ENCODE results near the gene RBFOX1. TPM values are rescaled to one million over a fixed set of nuclear protein-coding genes. Genes with fewer than 3 reads are reported as not detected.

Gene RBFOX1
- total RNA-seq, 1 donor from 2014 or later = not detected

GRCh38 chr16:7644811-7645210, 312.2 kb downstream of the RBFOX1 start:
- Histone ChIP-seq H3K36me3 (ENCODE audit: control insufficient read depth, insufficient read depth, low read length) (no peaks in the 10 kb centered on the region), H3K27me3 (ENCODE audit: control insufficient read depth, insufficient read depth, low read length) (peaks cover 2% of the 10 kb centered on the region), H3K4me3 (ENCODE audit: low read depth, low read length) (no peak overlapping the region)
- TF ChIP-seq CTCF (IDR thresholded peaks at IDR 0.05; ENCODE audit: insufficient read depth, low read length, poor library complexity, severe bottlenecking) = no peak
- DNase-seq (ENCODE audit: low read depth) = no peak

- no peak for TF ChIP-seq CTCF (IDR thresholded peaks at IDR 0.05; ENCODE audit: insufficient read depth, low read length, poor library complexity, severe bottlenecking)
- no peaks in the 10 kb centered on the region for H3K36me3 ChIP-seq (ENCODE audit: control insufficient read depth, insufficient read depth, low read length)
- peaks cover 2% of the 10 kb centered on the region for H3K27me3 ChIP-seq (ENCODE audit: control insufficient read depth, insufficient read depth, low read length)
- DNase-seq (ENCODE audit: low read depth) = no peak
- no peak overlapping the region for H3K4me3 ChIP-seq (ENCODE audit: low read depth, low read length)
Observed at GRCh38 chr16:7646821-7647500, 314.3 kb downstream of the RBFOX1 start.

- no peak for TF ChIP-seq CTCF (IDR thresholded peaks at IDR 0.05; ENCODE audit: insufficient read depth, low read length, poor library complexity, severe bottlenecking)
- no peak for DNase-seq (ENCODE audit: low read depth)
- peaks cover 2% of the 10 kb centered on the region for H3K27me3 ChIP-seq (ENCODE audit: control insufficient read depth, insufficient read depth, low read length)
- no peaks in the 10 kb centered on the region for H3K36me3 ChIP-seq (ENCODE audit: control insufficient read depth, insufficient read depth, low read length)
- no peak overlapping the region for H3K4me3 ChIP-seq (ENCODE audit: low read depth, low read length)
Observed at GRCh38 chr16:7650431-7650830, 317.8 kb downstream of the RBFOX1 start.

GRCh38 chr16:7651803-7652570, 319.3 kb downstream of the RBFOX1 start:
- TF ChIP-seq CTCF (IDR thresholded peaks at IDR 0.05; ENCODE audit: insufficient read depth, low read length, poor library complexity, severe bottlenecking) = no peak
- DNase-seq (ENCODE audit: low read depth) = no peak
- Histone ChIP-seq H3K36me3 (ENCODE audit: control insufficient read depth, insufficient read depth, low read length) (no peaks in the 10 kb centered on the region), H3K4me3 (ENCODE audit: low read depth, low read length) (no peak overlapping the region), H3K27me3 (ENCODE audit: control insufficient read depth, insufficient read depth, low read length) (no peaks in the 10 kb centered on the region)

GRCh38 chr16:7653746-7654461, 321.3 kb downstream of the RBFOX1 start:
- Histone ChIP-seq H3K36me3 (ENCODE audit: control insufficient read depth, insufficient read depth, low read length) (no peaks in the 10 kb centered on the region), H3K27me3 (ENCODE audit: control insufficient read depth, insufficient read depth, low read length) (no peaks in the 10 kb centered on the region), H3K4me3 (ENCODE audit: low read depth, low read length) (no peak overlapping the region)
- DNase-seq (ENCODE audit: low read depth) = no peak
- no peak for TF ChIP-seq CTCF (IDR thresholded peaks at IDR 0.05; ENCODE audit: insufficient read depth, low read length, poor library complexity, severe bottlenecking)
